Suppressor macrophage (primary cell): Measurements from ENCODE around the gene SHCBP1L.

Source experiments
- DNase-seq, 4 experiments: peaks; one replicate each; pipeline ENCODE4 v3.0.0-alpha.2; 2020 to 2022

SHCBP1L gene

GRCh38 chr1:182889997-182890396, 63.0 kb downstream of the SHCBP1L start:
- DNase-seq, result peak in 2 of 4 experiments; percentile 21 to 37

GRCh38 chr1:182888736-182889531, 64.0 kb downstream of the SHCBP1L start:
- DNase-seq, result peak in 1 of 4 experiments; percentile 9

GRCh38 chr1:182886985-182887384, 66.0 kb downstream of the SHCBP1L start:
- no peak for DNase-seq

- no peak for DNase-seq
Observed at GRCh38 chr1:182885591-182885990, 67.4 kb downstream of the SHCBP1L start.

- peak in 1 of 4 experiments; percentile 23 for DNase-seq
Observed at GRCh38 chr1:182884872-182885271, 68.1 kb downstream of the SHCBP1L start.

- DNase-seq, result no peak
Observed at GRCh38 chr1:182877842-182878241, 75.1 kb downstream of the SHCBP1L start.

GRCh38 chr1:182877331-182877730, 75.6 kb downstream of the SHCBP1L start:
- no peak for DNase-seq

- no peak for DNase-seq
Observed at GRCh38 chr1:182875889-182876288, 77.1 kb downstream of the SHCBP1L start.

- no peak for DNase-seq
Observed at GRCh38 chr1:182872881-182873280, 80.1 kb downstream of the SHCBP1L start.

GRCh38 chr1:182869241-182869666, 83.7 kb downstream of the SHCBP1L start:
- DNase-seq, result no peak

GRCh38 chr1:182867861-182868260, 85.1 kb downstream of the SHCBP1L start:
- no peak for DNase-seq

- DNase-seq, result no peak
Observed at GRCh38 chr1:182863940-182864339, 89.0 kb downstream of the SHCBP1L start.

GRCh38 chr1:182862827-182863226, 90.1 kb downstream of the SHCBP1L start:
- no peak for DNase-seq

GRCh38 chr1:182861994-182862393, 91.0 kb downstream of the SHCBP1L start:
- no peak for DNase-seq

- DNase-seq, result no peak
Observed at GRCh38 chr1:182860658-182861057, 92.3 kb downstream of the SHCBP1L start.

- no peak for DNase-seq
Observed at GRCh38 chr1:182857212-182857611, 95.8 kb downstream of the SHCBP1L start.

GRCh38 chr1:182855911-182856310, 97.1 kb downstream of the SHCBP1L start:
- no peak for DNase-seq

- DNase-seq, result no peak
Observed at GRCh38 chr1:182851825-182852224, 101.1 kb downstream of the SHCBP1L start.

GRCh38 chr1:182850319-182850718, 102.6 kb downstream of the SHCBP1L start:
- DNase-seq, result no peak
